GM12878 (cell line): Measurements from ENCODE around the gene ELANE. TPM values are rescaled to one million over a fixed set of nuclear protein-coding genes. Genes with fewer than 3 reads are reported as not detected.

Source experiments
- ATAC-seq: fragments of 200-7000 bp; cut with Tn5 transposase; 3 replicates; pipeline ENCODE4 v1.9.1; 2020; ENCODE audit warnings: mild to moderate bottlenecking, moderate library complexity
- BruUV-seq: library from RNA; stranded (reverse); fragments of 400-500 nt; replicated peaks from 2 replicates; lab custom pipeline; 2021; lab: Mats Ljungman, UMichigan
- CTCF ChIA-PET: fragments of 300-600 bp; sonication (Branson Sonifier 250); formaldehyde crosslinking; extraction: SDS; loops from one replicate; lab custom pipeline; 2021; ENCODE audit warnings: inconsistent platforms; lab: Yijun Ruan, JAX
- POLR2A ChIA-PET: fragments of 350-600 bp; formaldehyde crosslinking; extraction: SDS; loops from one replicate; lab custom pipeline; 2021; ENCODE audit warnings: inconsistent platforms; lab: Charles Lee
- RAD21 ChIA-PET: fragments of 300-600 bp; sonication (Branson Sonifier 250); formaldehyde crosslinking; loops from one replicate; lab custom pipeline; 2023; ENCODE audit warnings: antibody characterized with exemption; ENCODE audit not compliant: unreplicated experiment; lab: Charles Lee
- SMC1A ChIA-PET: fragments of 300-600 bp; sonication (Branson Sonifier 250); formaldehyde crosslinking; loops from one replicate; lab custom pipeline; 2023; ENCODE audit not compliant: unreplicated experiment, uncharacterized antibody; lab: Charles Lee
- DNase-seq: peaks from one replicate; pipeline ENCODE4 v3.0.0-alpha.2; 2011; ENCODE audit warnings: low read depth, low spot score
- FAIRE-seq: peaks from 3 replicates; lab custom pipeline; 2011; peaks lifted over from hg19 to GRCh38; lab: Jason Lieb, UNC
- H2AFZ ChIP-seq: 2 replicates; pipeline ENCODE4 v1.6.0; 2011; ENCODE audit warnings: low read depth, low read length, control low read depth; ENCODE audit not compliant: control insufficient read depth
- H3K27ac ChIP-seq: 2 replicates; pipeline ENCODE4 v1.5.1; 2011; ENCODE audit warnings: control low read depth; ENCODE audit not compliant: control insufficient read depth, insufficient read depth
- H3K27me3 ChIP-seq, 2 experiments: replicated peaks in 1 of 2; 2 replicates each; pipeline versions ENCODE4 v1.6.0 to v1.6.1; 2011; ENCODE audit warnings: low read length in 1 of 2; ENCODE audit not compliant: control insufficient read depth in 2 of 2, insufficient read depth in 2 of 2
- H3K36me3 ChIP-seq, 2 experiments: 2 replicates each; pipeline ENCODE4 v1.5.1; 2011; ENCODE audit warnings: low read length in 1 of 2; ENCODE audit not compliant: control insufficient read depth in 2 of 2, insufficient read depth in 2 of 2
- H3K4me1 ChIP-seq: 2 replicates; pipeline ENCODE4 v1.6.1; 2011; ENCODE audit warnings: mild to moderate bottlenecking, low read length, moderate library complexity, mixed read lengths; ENCODE audit not compliant: control insufficient read depth, insufficient read depth
- H3K4me2 ChIP-seq: 2 replicates; pipeline ENCODE4 v1.6.0; 2011; ENCODE audit warnings: control low read depth; ENCODE audit not compliant: control insufficient read depth, insufficient read depth
- H3K4me3 ChIP-seq: fragments of 200-600 bp; sonication (generic); 2 replicates; pipeline ENCODE4 v1.5.1; 2016
- H3K79me2 ChIP-seq: 2 replicates; pipeline ENCODE4 v1.6.0; 2011; ENCODE audit warnings: low read length; ENCODE audit not compliant: control insufficient read depth, insufficient read depth
- H3K9ac ChIP-seq: 2 replicates; pipeline ENCODE4 v1.8.0; 2011; ENCODE audit warnings: low read length, control low read depth, mixed read lengths; ENCODE audit not compliant: control insufficient read depth, insufficient read depth
- H3K9me3 ChIP-seq: replicated peaks from 3 replicates; pipeline ENCODE4 v1.5.1; 2011; ENCODE audit warnings: mild to moderate bottlenecking, low read length; ENCODE audit not compliant: control insufficient read depth, insufficient read depth
- H4K20me1 ChIP-seq: 2 replicates; pipeline ENCODE4 v1.6.0; 2011; ENCODE audit not compliant: control insufficient read depth, insufficient read depth
- BACH1 ChIP-seq: fragments of 450-650 bp; IDR thresholded peaks from 2 replicates; pipeline ENCODE4 v1.6.1; 2017; ENCODE audit warnings: mild to moderate bottlenecking, borderline replicate concordance
- BMI1 ChIP-seq: fragments of 450-650 bp; IDR thresholded peaks from 2 replicates; pipeline ENCODE4 v1.6.1; 2016; ENCODE audit warnings: mild to moderate bottlenecking, moderate library complexity, borderline replicate concordance
- FOXM1 ChIP-seq: IDR thresholded peaks from 2 replicates; pipeline ENCODE4 v1.6.1; 2012; ENCODE audit warnings: low read depth, mild to moderate bottlenecking, inconsistent platforms, low read length, moderate library complexity
- IKZF1 ChIP-seq: fragments of 450-650 bp; conservative IDR thresholded peaks from 2 replicates; pipeline ENCODE4 v1.6.1; 2017; ENCODE audit warnings: antibody characterized with exemption, mild to moderate bottlenecking
- NR2F1 ChIP-seq: fragments of 450-650 bp; conservative IDR thresholded peaks from 2 replicates; pipeline ENCODE4 v1.6.1; 2017; ENCODE audit warnings: mild to moderate bottlenecking
- POLR2A ChIP-seq: IDR thresholded peaks from 2 replicates; pipeline ENCODE4 v1.6.1; 2011; ENCODE audit warnings: low read depth, mild to moderate bottlenecking, low read length
- POLR2AphosphoS2 ChIP-seq: IDR thresholded peaks from 2 replicates; pipeline ENCODE4 v1.6.1; 2011; ENCODE audit warnings: low read depth, mild to moderate bottlenecking, low read length, improper control_type of control experiment, moderate library complexity
- POLR2AphosphoS5 ChIP-seq: IDR thresholded peaks from 2 replicates; pipeline ENCODE4 v1.6.1; 2011; ENCODE audit warnings: mild to moderate bottlenecking, low read length, inconsistent platforms
- STAT1 ChIP-seq: fragments of 450-650 bp; conservative IDR thresholded peaks from 2 replicates; pipeline ENCODE4 v1.6.1; 2014; ENCODE audit warnings: antibody characterized with exemption, mild to moderate bottlenecking
- STAT3 ChIP-seq: IDR thresholded peaks from 2 replicates; pipeline ENCODE4 v1.6.1; 2011; ENCODE audit warnings: low read depth, low read length, improper control_type of control experiment
- TCF3 ChIP-seq: IDR thresholded peaks from 2 replicates; pipeline ENCODE4 v1.6.1; 2012; ENCODE audit warnings: low read depth, mild to moderate bottlenecking, low read length, borderline replicate concordance; ENCODE audit not compliant: insufficient read depth
- WGBS: methylation state at CpG from one replicate; pipeline ENCODE4 v1.1.6; 2016; ENCODE audit warnings: low lambda C conversion rate; ENCODE audit not compliant: insufficient replicate concordance, insufficient coverage; ENCODE audit errors: missing lambda C conversion rate; 5-methylcytosine and 5-hydroxymethylcytosine counted together
- in situ Hi-C: fragments of 300-500 bp; cut with MboI; formaldehyde crosslinking; loops from 9 replicates; pipeline ENCODE4 v1.14.3; 2018; ENCODE audit warnings: mixed read lengths
- intact Hi-C: fragments of 100-400 bp; cut with micrococcal nuclease; formaldehyde crosslinking; loops from one replicate; pipeline ENCODE4 v1.14.2; 2022; ENCODE audit not compliant: unreplicated experiment
- polyA plus RNA-seq, 11 experiments: library from polyadenylated mRNA; depleted of rRNA in 4 of 11; unstranded in 6 of 11; stranded (reverse) in 5 of 11; fragments of >200 nt; fragmentation: Nextera tagmentation in 4 of 11; fragmentation: Illumina TruSeq in 1 of 11; extraction: Ambion mirVana in 4 of 11; extraction: Trizol in 1 of 11; gene quantifications; 1 replicate in 1 of 11; 2 replicates in 10 of 11; pipeline versions ENCODE4 v1.2.1 to v1.2.3, GENCODE V29; 2011 to 2016; ENCODE audit warnings: inconsistent platforms in 2 of 11, missing spikeins in 2 of 11, low read depth in 1 of 11
- total RNA-seq, 4 experiments: library from RNA; depleted of rRNA in 3 of 4; stranded (reverse); fragments of >200 nt in 3 of 4; fragmentation: Illumina TruSeq in 1 of 4; extraction: Trizol in 1 of 4; gene quantifications; 2 replicates each; pipeline versions ENCODE4 v1.2.1 to v1.2.3, GENCODE V29; 2013 to 2021
- TF ChIP-seq, protein P1 (sequence below): IDR thresholded peaks from 2 replicates; pipeline ENCODE4 v1.6.1; 2012; ENCODE audit warnings: low read depth, low read length, improper control_type of control experiment
- TF ChIP-seq, protein P2 (sequence below): fragments of 450-650 bp; IDR thresholded peaks from 2 replicates; pipeline ENCODE4 v1.6.1; 2017; ENCODE audit warnings: mild to moderate bottlenecking

Gene ELANE
- total and polyA plus RNA-seq, 10 of the 15 experiments (the other 5 are each of a cell fraction or from before 2014, with no cell fraction given), result not detected

DNA sequence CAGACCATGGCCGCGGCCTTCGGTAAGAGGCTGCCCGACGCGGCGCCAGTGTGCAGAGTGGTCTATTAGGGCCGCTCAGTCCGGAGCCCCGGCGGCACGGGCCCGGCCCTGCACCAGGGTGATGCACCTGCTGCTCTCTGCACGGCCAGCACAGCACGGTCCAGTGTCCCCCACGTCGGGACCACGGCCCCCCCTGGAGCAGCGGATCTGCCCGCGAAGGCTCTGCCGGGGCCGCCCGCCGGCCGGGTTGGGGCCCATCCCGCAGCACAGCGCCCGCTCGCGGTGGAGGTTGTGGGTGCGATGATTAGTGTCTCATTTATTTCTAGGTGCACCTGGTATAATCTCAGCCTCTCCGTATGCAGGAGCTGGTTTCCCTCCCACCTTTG is 46.9 kb upstream of the ELANE start:
- Histone ChIP-seq H2AFZ (no peak overlapping the region), H3K79me2 (peaks cover 45% of the 10 kb centered on the region), H3K9me3 (no peaks in the 10 kb centered on the region), H3K4me1 (peaks cover 6% of the 10 kb centered on the region; the same call in 1 of the 2 replicates), H3K4me3 (no peak overlapping the region), H3K4me2 (no peak overlapping the region), H4K20me1 (peaks cover 25% of the 10 kb centered on the region), H3K36me3 (peaks cover 24 to 75% of the 10 kb centered on the region in 2 experiments; a peak in 3 of 4 replicates), H3K9ac (no peak overlapping the region), H3K27me3 (no peaks in the 10 kb centered on the region), H3K27ac (no peak overlapping the region)
- no peak for FAIRE-seq
- ChIA-PET POLR2A (no interaction called here), RAD21 (no interaction called here), SMC1A (no interaction called here), CTCF (no interaction called here)
- BruUV-seq, result no TSS peak
- in situ Hi-C loops (no loop called here), intact Hi-C loops (no loop called here)
- WGBS, result 97% methylated on average over 31 of the region's 33 CpGs
- TF ChIP-seq IKZF1 (no peak), POLR2A (peak; percentile 43)
- no peak for DNase-seq
- ATAC-seq, result no peak

DNA sequence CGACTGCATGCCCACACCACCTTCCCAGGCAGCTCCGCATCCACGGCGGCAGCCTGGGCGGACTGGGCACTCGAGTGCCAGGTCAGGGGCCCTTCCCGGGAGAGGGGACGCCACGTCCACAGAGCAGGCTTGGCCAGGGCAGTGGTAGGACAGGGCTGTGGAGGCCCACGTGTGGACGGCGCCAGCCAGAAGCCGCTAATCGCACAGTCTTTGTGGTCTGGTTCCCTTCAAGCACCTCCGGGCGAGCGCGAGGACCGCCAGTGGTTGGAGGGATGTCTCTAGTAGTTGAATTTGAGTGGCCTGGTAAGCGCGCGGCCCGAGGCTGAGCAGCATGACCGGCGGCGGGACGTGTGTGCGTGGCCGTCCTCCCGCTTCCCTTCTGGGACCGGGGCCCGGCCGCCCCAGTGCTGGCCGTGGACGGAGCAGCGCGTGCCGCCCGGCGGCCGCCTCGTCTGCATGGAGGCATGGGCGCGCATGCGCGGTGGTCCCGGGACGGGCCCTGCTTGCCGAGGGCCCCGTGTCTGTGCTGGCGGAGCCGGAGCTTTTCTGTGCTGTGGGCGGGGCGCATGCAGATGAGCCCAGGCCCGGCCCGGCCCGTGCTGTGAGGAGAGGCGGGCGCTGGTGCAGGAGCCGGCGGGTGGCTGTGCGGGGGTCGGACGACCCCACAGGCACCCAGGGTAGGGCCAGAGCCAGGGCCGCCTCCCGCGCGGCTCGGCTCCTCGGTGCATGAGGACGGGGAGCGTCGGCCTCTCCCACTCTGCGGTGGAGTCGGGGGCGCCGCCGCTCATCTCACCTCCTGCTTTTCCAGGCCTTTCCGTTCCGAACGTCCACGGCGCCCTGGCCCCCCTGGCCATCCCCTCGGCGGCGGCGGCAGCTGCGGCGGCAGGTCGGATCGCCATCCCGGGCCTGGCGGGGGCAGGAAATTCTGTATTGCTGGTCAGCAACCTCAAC is 46.2 kb upstream of the ELANE start:
- H2AFZ ChIP-seq, result no peak overlapping the region
- in situ Hi-C loops, result no loop called here
- peaks cover 30 to 74% of the 10 kb centered on the region in 2 experiments; a peak in 3 of 4 replicates for H3K36me3 ChIP-seq
- DNase-seq (no peak), ATAC-seq (no peak), FAIRE-seq (no peak)
- no peaks in the 10 kb centered on the region for H3K4me1 ChIP-seq
- no TSS peak for BruUV-seq
- H3K4me3 ChIP-seq, result no peak overlapping the region
- TF ChIP-seq NR2F1, result no peak
- TF ChIP-seq POLR2AphosphoS5, result peak; percentile 56
- TF ChIP-seq, protein P1, sequence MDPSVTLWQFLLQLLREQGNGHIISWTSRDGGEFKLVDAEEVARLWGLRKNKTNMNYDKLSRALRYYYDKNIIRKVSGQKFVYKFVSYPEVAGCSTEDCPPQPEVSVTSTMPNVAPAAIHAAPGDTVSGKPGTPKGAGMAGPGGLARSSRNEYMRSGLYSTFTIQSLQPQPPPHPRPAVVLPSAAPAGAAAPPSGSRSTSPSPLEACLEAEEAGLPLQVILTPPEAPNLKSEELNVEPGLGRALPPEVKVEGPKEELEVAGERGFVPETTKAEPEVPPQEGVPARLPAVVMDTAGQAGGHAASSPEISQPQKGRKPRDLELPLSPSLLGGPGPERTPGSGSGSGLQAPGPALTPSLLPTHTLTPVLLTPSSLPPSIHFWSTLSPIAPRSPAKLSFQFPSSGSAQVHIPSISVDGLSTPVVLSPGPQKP, result no peak
- TF ChIP-seq, protein P2, sequence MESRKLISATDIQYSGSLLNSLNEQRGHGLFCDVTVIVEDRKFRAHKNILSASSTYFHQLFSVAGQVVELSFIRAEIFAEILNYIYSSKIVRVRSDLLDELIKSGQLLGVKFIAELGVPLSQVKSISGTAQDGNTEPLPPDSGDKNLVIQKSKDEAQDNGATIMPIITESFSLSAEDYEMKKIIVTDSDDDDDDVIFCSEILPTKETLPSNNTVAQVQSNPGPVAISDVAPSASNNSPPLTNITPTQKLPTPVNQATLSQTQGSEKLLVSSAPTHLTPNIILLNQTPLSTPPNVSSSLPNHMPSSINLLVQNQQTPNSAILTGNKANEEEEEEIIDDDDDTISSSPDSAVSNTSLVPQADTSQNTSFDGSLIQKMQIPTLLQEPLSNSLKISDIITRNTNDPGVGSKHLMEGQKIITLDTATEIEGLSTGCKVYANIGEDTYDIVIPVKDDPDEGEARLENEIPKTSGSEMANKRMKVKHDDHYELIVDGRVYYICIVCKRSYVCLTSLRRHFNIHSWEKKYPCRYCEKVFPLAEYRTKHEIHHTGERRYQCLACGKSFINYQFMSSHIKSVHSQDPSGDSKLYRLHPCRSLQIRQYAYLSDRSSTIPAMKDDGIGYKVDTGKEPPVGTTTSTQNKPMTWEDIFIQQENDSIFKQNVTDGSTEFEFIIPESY, result peak; percentile 49; the same call in 1 of the 2 replicates
- no peak for TF ChIP-seq POLR2AphosphoS2
- TF ChIP-seq BACH1, result 0 out of 2 replicates have a peak, but pooled peaks have one; percentile 22
- TF ChIP-seq POLR2A, result peak; percentile 56
- no peak for TF ChIP-seq FOXM1
- TF ChIP-seq TCF3, result no peak
- TF ChIP-seq STAT1, result no peak
- TF ChIP-seq BMI1, result no peak
- no peak for TF ChIP-seq STAT3
- H3K27me3 ChIP-seq, result no peaks in the 10 kb centered on the region
- ChIA-PET SMC1A (no interaction called here), RAD21 (no interaction called here), POLR2A (no interaction called here), CTCF (no interaction called here)
- H3K9me3 ChIP-seq, result no peaks in the 10 kb centered on the region
- H3K27ac ChIP-seq, result no peak overlapping the region
- 99% methylated on average over 83 of the region's 93 CpGs for WGBS
- intact Hi-C loops, result no loop called here
- no peak overlapping the region for H3K9ac ChIP-seq
- peaks cover 19% of the 10 kb centered on the region for H4K20me1 ChIP-seq
- H3K4me2 ChIP-seq, result no peak overlapping the region
- peaks cover 38% of the 10 kb centered on the region for H3K79me2 ChIP-seq
